ENCODE measurements around the gene HIC1.

GRCh38 chr17:2056206-2057174 lies 1.6 kb downstream of the HIC1 start:
- no peak for TF ChIP-seq GATA2 (IDR thresholded peaks at IDR 0.05; ENCODE audit: low read depth, low read length)
- TF ChIP-seq GATA3 (IDR thresholded peaks at IDR 0.05; ENCODE audit: low read depth, low read length) = no peak

Measured in SH-SY5Y (cell line).